GM21528 (cell line): ENCODE data around the gene KATNIP.

Source experiments
- ATAC-seq: cut with Tn5 transposase; IDR thresholded peaks from one replicate; pipeline ENCODE4 v1.9.1; 2021; ENCODE audit warnings: mild to moderate bottlenecking, moderate library complexity; ENCODE audit not compliant: unreplicated experiment, low FRiP score

Gene KATNIP

DNA sequence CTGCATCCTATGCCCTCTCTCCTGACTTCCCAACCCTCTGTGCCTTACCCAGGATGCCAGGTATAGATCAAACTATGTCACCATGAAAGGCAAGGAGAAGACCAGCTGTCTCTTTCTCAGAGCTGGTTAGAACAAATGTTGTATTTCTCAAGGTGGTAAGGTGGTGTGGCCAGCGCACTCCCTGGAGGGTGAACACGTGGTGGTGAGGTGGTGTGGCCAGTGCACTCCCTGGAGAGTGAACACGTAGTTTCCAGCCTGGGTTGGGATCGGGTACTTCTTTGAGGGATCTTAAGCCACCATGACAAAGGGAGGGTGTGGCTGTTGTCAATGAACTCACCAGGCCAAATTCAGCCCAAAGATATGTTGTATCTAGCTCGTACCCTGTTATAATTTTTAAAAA, 26.8 kb downstream of the KATNIP start:
- no peak for ATAC-seq

DNA sequence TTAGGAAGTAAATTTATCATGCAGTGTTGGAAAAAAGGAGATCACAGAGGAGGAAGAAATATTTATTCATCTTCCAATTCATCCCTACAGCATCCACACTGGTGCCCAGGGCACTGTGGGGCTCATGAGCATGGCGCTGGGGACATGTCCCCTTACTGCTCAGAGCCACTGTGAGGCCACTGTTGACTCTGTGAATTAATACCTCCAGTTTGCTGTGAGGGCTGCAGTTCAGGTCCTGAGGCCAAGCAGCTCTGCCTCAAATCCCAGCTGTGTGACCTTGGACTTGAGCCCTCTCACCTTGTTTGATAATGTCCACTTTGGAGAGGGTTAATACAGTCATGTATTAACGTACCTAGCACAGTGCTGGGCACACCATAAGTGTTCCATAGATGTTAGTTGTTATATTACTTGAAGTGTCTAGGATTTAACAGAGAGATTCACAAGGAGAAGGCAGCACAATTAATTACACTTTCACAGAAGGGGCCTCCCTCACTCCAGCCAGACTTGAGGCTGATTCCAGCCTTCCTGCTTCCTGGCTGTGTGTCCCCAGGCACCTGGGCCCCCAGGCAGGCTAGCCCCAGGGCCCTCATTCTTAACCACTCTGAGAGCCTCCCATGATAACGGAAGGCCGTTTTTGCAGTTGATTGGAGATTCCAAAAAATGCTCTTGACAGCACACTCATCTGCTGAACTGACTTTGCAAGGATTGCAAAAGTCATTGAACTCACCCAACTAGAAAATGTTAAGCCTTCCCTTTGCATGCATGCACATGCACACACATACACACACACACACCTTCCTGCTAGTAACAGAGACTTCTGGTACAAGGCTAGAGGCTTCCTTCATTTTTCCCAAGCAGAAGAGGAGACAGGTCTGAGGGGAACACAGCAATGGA, 29.4 kb downstream of the KATNIP start:
- ATAC-seq: no peak

DNA sequence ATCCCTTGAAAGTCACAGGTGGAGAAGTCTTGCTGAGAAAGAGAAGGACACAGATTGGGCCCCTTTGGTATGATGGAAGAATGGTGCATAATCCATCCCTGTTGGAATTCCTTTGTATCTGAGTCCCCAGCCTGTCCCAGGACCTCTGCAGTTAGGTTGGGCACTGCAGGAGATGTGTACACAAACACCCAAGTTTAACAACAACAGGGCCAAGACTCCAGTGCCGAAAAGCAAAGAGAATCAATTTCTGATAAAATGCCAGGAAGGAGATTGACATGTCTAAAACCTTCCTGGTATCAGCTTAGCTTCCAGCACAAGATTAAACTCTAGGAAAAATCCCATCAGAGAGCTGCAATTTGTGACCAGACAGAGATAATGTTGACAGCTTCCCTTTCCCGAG, 32.9 kb downstream of the KATNIP start:
- ATAC-seq: no peak

DNA sequence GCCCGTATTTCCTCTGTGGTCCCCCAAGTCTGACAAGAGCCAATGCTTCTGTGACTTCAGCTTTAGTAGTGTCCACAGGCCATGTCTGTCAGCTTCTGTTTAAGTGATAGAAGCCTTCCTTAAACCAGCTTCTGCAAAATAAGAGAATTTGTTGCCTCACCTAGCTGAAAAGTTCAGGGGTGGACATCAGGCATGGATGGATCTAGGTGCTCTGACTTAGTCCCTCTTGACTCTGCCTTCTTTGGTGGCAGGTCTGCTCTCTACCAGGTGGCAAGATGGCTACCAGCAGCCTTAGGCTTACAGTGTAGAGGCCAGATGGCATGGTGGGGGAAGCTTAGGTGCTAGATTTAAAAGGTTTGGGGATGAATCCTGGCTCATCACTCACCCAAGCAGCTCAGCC, 33.7 kb downstream of the KATNIP start:
- no peak for ATAC-seq

DNA sequence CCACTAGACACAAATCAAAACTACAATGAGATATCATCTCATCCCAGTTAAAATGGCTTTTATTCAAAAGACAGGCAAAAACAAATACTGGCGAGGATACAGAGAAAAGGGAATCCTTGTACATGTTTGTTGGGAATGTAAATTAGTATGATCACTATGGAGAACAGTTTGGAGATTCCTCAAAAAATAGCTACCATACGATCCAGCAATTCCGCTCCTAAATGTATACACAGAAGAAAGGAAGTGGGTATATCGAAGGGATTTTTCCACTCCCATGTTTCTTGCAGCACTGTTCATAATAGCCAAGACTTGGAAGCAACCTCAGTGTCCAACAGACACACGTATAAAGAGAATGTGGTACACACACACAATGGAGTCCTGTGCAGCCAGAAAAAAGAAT, 35.3 kb downstream of the KATNIP start:
- ATAC-seq: no peak

DNA sequence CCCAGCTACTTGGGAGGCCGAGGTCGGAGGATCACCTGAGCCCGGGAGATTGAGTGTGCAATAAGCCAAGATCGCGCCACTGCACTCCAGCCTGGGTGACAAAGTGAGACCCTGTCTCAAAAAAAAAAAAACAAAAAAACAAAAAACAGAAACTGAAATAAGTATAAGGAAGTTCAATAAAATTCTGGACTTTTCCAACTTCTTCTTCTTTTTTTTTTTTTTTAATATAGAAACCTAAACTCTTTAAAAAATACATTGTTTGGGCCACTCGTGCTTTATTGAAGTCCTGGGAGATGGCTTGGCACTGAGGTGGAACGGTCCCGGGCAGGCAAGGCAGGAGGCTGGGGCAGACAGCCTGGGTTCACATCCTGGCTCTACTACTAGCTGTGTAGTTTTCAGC, 36.8 kb downstream of the KATNIP start:
- no peak for ATAC-seq

DNA sequence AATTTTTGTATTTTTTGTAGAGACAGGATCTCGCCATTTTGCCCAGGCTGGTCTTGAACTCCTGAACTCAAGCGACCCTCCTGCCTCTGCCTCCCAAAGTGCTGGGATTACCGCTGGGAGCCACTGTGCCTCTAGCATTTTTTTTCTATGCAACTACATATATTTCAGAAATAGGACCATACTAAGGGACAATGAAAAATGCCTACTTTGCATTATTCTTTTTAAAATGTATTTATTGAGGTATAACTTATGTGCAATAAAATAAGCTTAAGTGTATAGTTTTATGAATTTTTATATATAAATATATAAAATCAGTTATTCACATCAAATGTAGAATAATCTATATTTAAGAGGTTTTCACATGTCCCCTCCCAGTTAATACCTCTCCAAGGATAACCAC, 38.1 kb downstream of the KATNIP start:
- no peak for ATAC-seq

DNA sequence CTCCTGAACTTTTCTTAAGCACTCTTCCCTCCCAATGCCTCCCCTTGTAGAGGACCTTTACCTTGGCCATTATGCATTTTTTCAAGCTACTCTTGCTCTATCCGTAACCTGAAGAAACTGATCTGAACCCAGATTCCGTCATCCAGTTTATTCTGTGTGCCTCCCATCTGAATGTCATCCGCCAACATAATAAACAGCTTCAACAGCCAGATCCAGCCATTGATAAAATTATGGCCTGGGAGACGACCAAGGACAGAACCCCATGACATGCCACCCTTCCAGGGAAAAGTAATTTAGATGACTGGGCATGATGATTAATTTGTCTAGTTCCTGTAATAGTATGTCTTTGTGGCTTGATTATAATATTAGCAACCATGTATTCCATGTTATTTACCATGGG, 41.9 kb downstream of the KATNIP start:
- ATAC-seq: no peak

DNA sequence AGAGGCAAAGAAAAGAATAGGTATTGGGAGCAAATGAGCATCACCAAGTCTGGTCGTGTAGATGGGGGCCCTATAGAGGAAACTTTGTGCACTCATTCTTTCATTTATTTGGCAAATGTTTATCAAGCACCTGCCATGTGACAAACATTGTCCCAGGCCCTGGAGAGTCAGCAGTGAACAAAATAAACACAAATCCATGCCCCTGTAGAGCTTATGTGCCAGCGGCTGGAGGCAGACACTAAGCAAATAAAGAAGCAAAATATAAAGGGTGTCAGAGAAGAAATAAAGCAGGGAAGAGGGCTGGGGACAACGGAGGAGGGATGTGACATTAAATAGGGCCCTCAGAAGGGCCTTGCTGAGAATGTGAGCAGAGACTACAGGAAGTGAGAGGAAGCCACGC, 45.5 kb downstream of the KATNIP start:
- no peak for ATAC-seq

DNA sequence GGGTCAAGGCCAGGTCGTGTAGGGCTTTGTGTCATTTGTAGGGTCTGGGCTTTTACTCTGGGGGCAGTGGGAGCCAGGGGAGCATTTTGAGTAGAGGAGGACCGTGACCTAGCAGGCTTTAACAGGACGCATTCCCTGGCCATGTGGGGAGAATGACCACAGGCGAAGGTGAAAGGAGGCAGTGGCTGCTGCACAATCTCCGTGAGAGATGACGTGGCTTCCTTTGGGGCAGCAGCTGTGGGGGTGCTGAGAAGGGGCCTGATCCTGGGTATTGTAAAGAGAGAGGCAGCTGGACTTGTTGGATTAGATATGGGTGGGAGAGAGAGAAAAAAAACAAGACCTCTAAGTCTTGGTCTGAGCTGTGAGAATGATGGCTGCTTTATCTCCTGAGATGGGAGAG, 46.0 kb downstream of the KATNIP start:
- no peak for ATAC-seq

DNA sequence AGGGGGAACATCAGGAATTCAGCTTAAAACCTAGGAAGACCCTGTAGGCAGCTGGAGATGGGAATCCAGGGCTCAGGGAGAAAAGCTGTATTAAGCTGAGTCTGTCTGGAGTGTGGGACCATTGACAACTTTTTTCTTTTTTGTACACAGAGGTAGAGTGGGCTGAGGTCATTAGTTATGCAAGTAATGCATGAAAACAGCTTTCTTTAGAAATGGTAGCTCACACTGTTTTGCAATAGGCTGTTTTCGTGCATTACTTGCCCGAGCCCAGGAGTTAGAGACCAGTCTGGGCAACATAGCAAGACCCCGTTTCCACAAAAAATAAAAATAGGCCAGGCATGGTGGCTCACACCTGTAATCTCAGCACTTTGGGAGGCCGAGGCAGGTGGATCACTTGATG, 46.5 kb downstream of the KATNIP start:
- no peak for ATAC-seq

DNA sequence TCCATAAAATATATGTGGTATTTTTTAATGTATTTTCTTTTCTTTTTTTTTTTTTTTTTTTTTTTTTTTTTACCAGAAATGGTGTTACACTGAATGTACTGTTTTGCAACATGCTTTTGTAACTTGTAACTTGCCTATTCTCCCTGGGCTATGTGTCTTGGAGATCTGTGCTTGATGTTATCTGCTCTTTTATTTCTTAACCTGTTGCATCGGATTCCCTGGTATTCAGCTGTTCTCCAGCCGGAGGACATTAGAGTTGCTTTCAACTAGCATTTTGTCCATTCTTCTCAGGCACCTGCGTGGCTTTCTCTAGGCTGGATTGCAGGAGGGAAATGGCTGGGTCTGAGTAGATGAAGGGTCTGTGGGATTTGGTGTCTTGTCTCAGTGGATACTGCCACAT, 47.4 kb downstream of the KATNIP start:
- ATAC-seq: no peak

DNA sequence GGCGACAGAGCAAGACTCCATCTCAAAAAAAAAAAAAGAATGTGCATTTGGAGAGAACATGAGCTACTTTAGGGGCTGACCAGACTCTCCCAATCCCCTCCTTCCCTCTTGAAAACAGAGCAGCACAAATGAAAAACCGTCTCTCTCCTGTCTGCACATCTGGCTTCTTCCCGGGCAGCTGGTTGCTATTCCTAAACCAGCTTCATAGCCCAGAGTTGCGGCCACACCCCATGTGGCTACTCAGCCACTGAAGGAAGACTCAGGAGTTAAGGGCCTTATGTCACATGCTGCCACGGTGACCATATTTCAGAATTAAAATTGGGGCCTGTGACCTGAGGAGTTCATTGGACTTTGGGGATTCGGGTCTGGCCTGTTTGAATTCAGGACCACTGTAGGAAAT, 48.3 kb downstream of the KATNIP start:
- ATAC-seq: no peak

DNA sequence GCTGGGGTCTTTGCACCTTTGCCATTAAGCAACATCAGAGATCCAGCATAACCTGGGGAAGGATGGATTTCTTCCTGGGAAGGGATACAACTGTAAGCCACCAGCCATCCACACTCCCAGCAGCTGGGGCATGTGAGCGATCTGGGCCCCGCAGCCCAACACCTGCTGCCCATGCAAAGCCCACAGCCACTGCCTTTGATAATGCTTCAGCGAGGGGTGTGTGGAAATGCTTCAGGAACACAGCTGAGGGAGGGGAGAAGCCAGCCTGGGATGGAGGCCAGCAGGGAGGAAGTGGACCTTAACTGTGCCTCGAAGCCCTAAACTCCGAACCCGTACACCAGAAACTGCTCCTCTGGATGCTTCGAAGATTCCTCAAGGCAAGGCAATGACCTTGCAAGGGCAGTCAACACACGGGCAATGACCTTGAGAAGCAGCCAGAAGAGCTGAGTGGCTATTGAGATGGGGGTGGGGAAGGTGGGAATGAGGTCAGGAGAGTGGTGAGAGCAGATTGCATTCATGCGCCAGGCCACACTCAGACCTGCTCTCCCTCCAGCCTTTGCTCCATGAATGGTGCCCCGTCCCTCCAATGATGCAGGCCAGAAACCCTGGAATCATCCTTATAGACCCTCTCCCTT, 49.1 kb downstream of the KATNIP start:
- ATAC-seq: no peak

DNA sequence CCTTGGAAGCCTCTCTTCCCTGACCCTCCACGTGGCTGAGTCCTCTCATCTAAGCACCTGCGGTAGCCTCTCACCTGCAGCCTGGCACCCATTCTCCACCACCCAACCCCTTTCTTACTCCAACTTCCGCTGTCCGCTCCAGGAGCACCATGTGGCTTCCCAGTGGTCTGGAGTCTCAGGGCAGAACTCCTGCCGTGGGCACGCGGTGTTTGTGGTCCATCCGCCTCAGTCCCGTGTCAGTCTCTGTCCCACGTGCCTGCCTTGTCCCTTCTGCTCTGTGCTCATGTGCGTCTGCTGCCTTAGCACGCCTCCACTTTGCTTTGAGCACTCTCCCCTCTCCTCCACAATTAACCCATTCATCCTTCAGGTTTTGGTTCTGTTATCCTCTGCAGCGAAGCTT, 49.7 kb downstream of the KATNIP start:
- no peak for ATAC-seq
